ENCODE measurements around the gene RTTN.

Gene RTTN

GRCh38 chr18:70074116-70074515, 131.4 kb downstream of the RTTN start:
- DNase-seq = no peak

GRCh38 chr18:70073432-70073831, 132.1 kb downstream of the RTTN start:
- no peak for DNase-seq

GRCh38 chr18:70072678-70073077, 132.8 kb downstream of the RTTN start:
- DNase-seq = peak; percentile 33

GRCh38 chr18:70069965-70070364, 135.5 kb downstream of the RTTN start:
- no peak for DNase-seq

- DNase-seq = no peak
Measured at GRCh38 chr18:70069382-70069781, 136.1 kb downstream of the RTTN start.

- no peak for DNase-seq
Measured at GRCh38 chr18:70068981-70069380, 136.5 kb downstream of the RTTN start.

GRCh38 chr18:70059684-70060083, 145.8 kb downstream of the RTTN start:
- no peak for DNase-seq

GRCh38 chr18:70058916-70059315, 146.6 kb downstream of the RTTN start:
- no peak for DNase-seq

- no peak for DNase-seq
Measured at GRCh38 chr18:70047931-70048603, 157.4 kb downstream of the RTTN start.

GRCh38 chr18:70046796-70047195, 158.7 kb downstream of the RTTN start:
- DNase-seq = no peak

GRCh38 chr18:70046207-70046606, 159.3 kb downstream of the RTTN start:
- no peak for DNase-seq

GRCh38 chr18:70044632-70045031, 160.9 kb downstream of the RTTN start:
- DNase-seq = no peak

GRCh38 chr18:70041459-70042050, 163.9 kb downstream of the RTTN start:
- DNase-seq = peak; percentile 21

GRCh38 chr18:70039186-70039585, 166.3 kb downstream of the RTTN start:
- DNase-seq = no peak

GRCh38 chr18:70037431-70038061, 167.9 kb downstream of the RTTN start:
- DNase-seq = no peak

- no peak for DNase-seq
Measured at GRCh38 chr18:70036771-70037347, 168.6 kb downstream of the RTTN start.

GRCh38 chr18:70036168-70036567, 169.3 kb downstream of the RTTN start:
- DNase-seq = no peak

- DNase-seq = no peak
Measured at GRCh38 chr18:70031221-70031620, 174.3 kb downstream of the RTTN start.

- no peak for DNase-seq
Measured at GRCh38 chr18:70030728-70031127, 174.8 kb downstream of the RTTN start.

GRCh38 chr18:70029163-70029562, 176.3 kb downstream of the RTTN start:
- no peak for DNase-seq

- no peak for DNase-seq
Measured at GRCh38 chr18:70028734-70029133, 176.8 kb downstream of the RTTN start.

- DNase-seq = no peak
Measured at GRCh38 chr18:70028084-70028483, 177.4 kb downstream of the RTTN start.

- no peak for DNase-seq
Measured at GRCh38 chr18:70025580-70025979, 179.9 kb downstream of the RTTN start.

GRCh38 chr18:70024829-70025228, 180.7 kb downstream of the RTTN start:
- DNase-seq = no peak
